K562 (cell line): ENCODE results near the gene ALDH1A3. TPM values are rescaled to one million over a fixed set of nuclear protein-coding genes. Genes with fewer than 3 reads are reported as not detected.

ENCODE experiments used
- ATAC-seq: fragments of 200-7000 bp; cut with Tn5 transposase; 3 replicates; pipeline ENCODE4 v1.9.1; 2020; ENCODE audit warnings: moderate library complexity
- BruUV-seq: library from RNA; stranded (reverse); fragments of 400-500 nt; replicated peaks from 2 replicates; lab custom pipeline; 2021; lab: Mats Ljungman, UMichigan
- CTCF ChIA-PET: fragments of 300-600 bp; formaldehyde crosslinking; extraction: SDS; loops from one replicate; lab custom pipeline; 2021; ENCODE audit warnings: low intra/inter-chr PET ratio; lab: Yijun Ruan, JAX
- POLR2A ChIA-PET: fragments of 300-600, 350-650 bp; sonication (Branson Sonifier 250); formaldehyde crosslinking; extraction: SDS; loops from one replicate; lab custom pipeline; 2021; ENCODE audit warnings: antibody characterized with exemption, inconsistent platforms; lab: Yijun Ruan, JAX
- DNase-seq, 4 experiments: peaks; one replicate each; pipeline versions ENCODE4 v3.0.0 to v3.0.0-alpha.2; 2011 to 2018; ENCODE audit warnings: low spot score in 3 of 4, mixed read lengths in 3 of 4; ENCODE audit errors: extremely low read depth in 1 of 4
- FAIRE-seq: peaks from 2 replicates; lab custom pipeline; 2011; peaks lifted over from hg19 to GRCh38; lab: Jason Lieb, UNC
- H2AFZ ChIP-seq: 2 replicates; pipeline ENCODE4 v1.6.0; 2011; ENCODE audit warnings: low read depth, low read length, control low read depth, inconsistent platforms
- H3K27ac ChIP-seq: fragments of 200-600 bp; 3 replicates; pipeline ENCODE4 v1.8.0; 2011; ENCODE audit warnings: low read depth, mild to moderate bottlenecking, control low read depth, inconsistent platforms, low read length, moderate library complexity, mixed read lengths; ENCODE audit errors: extremely low read depth
- H3K27me3 ChIP-seq, 2 experiments: fragments of 300-600 bp in 1 of 2; 2 replicates in 1 of 2; 3 replicates in 1 of 2; pipeline versions ENCODE4 v1.6.0 to v1.8.0; 2011; ENCODE audit warnings: inconsistent platforms in 2 of 2, low read length in 2 of 2, mild to moderate bottlenecking in 1 of 2, mixed read lengths in 1 of 2, moderate library complexity in 1 of 2; ENCODE audit not compliant: control insufficient read depth in 2 of 2, insufficient read depth in 2 of 2
- H3K36me3 ChIP-seq: fragments of 300-600 bp; 3 replicates; pipeline ENCODE4 v1.8.0; 2011; ENCODE audit warnings: mild to moderate bottlenecking, low read length, inconsistent platforms; ENCODE audit not compliant: control insufficient read depth, insufficient read depth
- H3K4me1 ChIP-seq, 2 experiments: fragments of 200-600 bp in 1 of 2; replicated peaks in 1 of 2; 2 replicates in 1 of 2; 3 replicates in 1 of 2; pipeline versions ENCODE4 v1.5.1 to v1.8.0; 2011; ENCODE audit warnings: inconsistent platforms in 2 of 2, low read length in 2 of 2, mild to moderate bottlenecking in 1 of 2, mixed read lengths in 1 of 2, moderate library complexity in 1 of 2; ENCODE audit not compliant: control insufficient read depth in 2 of 2, insufficient read depth in 2 of 2
- H3K4me2 ChIP-seq: 2 replicates; pipeline ENCODE4 v1.6.1; 2011; ENCODE audit warnings: low read length, control low read depth, inconsistent platforms, mixed read lengths; ENCODE audit not compliant: insufficient read depth
- H3K4me3 ChIP-seq: fragments of 200-600 bp; sonication (generic), shearing (Covaris generic); 2 replicates; pipeline ENCODE4 v1.5.1; 2016; ENCODE audit warnings: control low read depth, inconsistent platforms
- H3K79me2 ChIP-seq: fragments of 200-600 bp; 3 replicates; pipeline ENCODE4 v1.8.0; 2011; ENCODE audit warnings: low read length, inconsistent platforms; ENCODE audit not compliant: control insufficient read depth, insufficient read depth
- H3K9ac ChIP-seq, 2 experiments: 2 replicates each; pipeline versions ENCODE4 v1.6.0 to v1.6.1; 2011; ENCODE audit warnings: low read depth in 2 of 2, low read length in 2 of 2, control low read depth in 1 of 2, inconsistent platforms in 1 of 2, mild to moderate bottlenecking in 1 of 2, mixed read lengths in 1 of 2; ENCODE audit not compliant: insufficient read depth in 1 of 2
- H3K9me1 ChIP-seq: one replicate; pipeline ENCODE4 v1.6.0; 2011; ENCODE audit warnings: inconsistent platforms, mild to moderate bottlenecking, low read length, moderate library complexity; ENCODE audit not compliant: control insufficient read depth, insufficient read depth
- H3K9me3 ChIP-seq: replicated peaks from 2 replicates; pipeline ENCODE4 v1.5.1; 2011; ENCODE audit warnings: low read depth, low read length, inconsistent platforms; ENCODE audit not compliant: control insufficient read depth, insufficient read depth
- H4K20me1 ChIP-seq: replicated peaks from 2 replicates; pipeline ENCODE4 v1.6.1; 2011; ENCODE audit warnings: low read length, inconsistent platforms, mixed read lengths; ENCODE audit not compliant: control insufficient read depth, insufficient read depth
- ASH1L ChIP-seq: fragments of 450-650 bp; IDR thresholded peaks from 2 replicates; pipeline ENCODE4 v1.6.1; 2018; ENCODE audit warnings: borderline replicate concordance, mild to moderate bottlenecking, low read depth; ENCODE audit not compliant: partially characterized antibody
- BCL6 ChIP-seq: fragments of 250-450 bp; sonication (Bioruptor Pico); IDR thresholded peaks from 2 replicates; pipeline ENCODE4 v1.4.0; 2020
- BHLHE40 ChIP-seq: IDR thresholded peaks from 2 replicates; pipeline ENCODE4 v1.6.1; 2011; ENCODE audit warnings: low read length, improper control_type of control experiment
- ELF2 ChIP-seq: fragments of 250-450 bp; sonication (Bioruptor Pico); IDR thresholded peaks from 2 replicates; pipeline ENCODE4 v1.5.0; 2021; ENCODE audit warnings: mild to moderate bottlenecking
- FOXJ2 ChIP-seq: fragments of 200-800 bp; sonication (Bioruptor generic); IDR thresholded peaks from 2 replicates; pipeline ENCODE4 v1.6.1; 2016; ENCODE audit warnings: missing genetic modification characterization, missing compliant biosample characterization
- HDAC6 ChIP-seq: IDR thresholded peaks from 2 replicates; pipeline ENCODE4 v1.6.1; 2012; ENCODE audit warnings: low read depth, mild to moderate bottlenecking, control low read depth, inconsistent platforms, low read length, moderate library complexity
- NFXL1 ChIP-seq: fragments of 450-650 bp; formaldehyde crosslinking; IDR thresholded peaks from 2 replicates; pipeline ENCODE4 v1.4.0; 2021; ENCODE audit warnings: mild to moderate bottlenecking
- PHF20 ChIP-seq: fragments of 450-650 bp; IDR thresholded peaks from 2 replicates; pipeline ENCODE4 v1.6.1; 2018; ENCODE audit not compliant: partially characterized antibody
- POLR3G ChIP-seq: IDR thresholded peaks from 2 replicates; pipeline ENCODE4 v1.6.1; 2011; ENCODE audit not compliant: insufficient read length, insufficient replicate concordance; ENCODE audit errors: extremely low read depth
- TAF7 ChIP-seq: fragments of 450-650 bp; IDR thresholded peaks from 2 replicates; pipeline ENCODE4 v1.6.1; 2016; ENCODE audit warnings: missing genetic modification characterization, missing compliant biosample characterization
- TARDBP ChIP-seq: fragments of 450-650 bp; IDR thresholded peaks from 2 replicates; pipeline ENCODE4 v1.6.1; 2016
- TBP ChIP-seq: optimal IDR thresholded peaks from 2 replicates; pipeline ENCODE3; 2011; ENCODE audit warnings: low read depth, low read length, improper control_type of control experiment
- TEAD2 ChIP-seq: fragments of 450-650 bp; IDR thresholded peaks from 2 replicates; pipeline ENCODE4 v1.6.1; 2016; ENCODE audit warnings: missing genetic modification characterization, control low read depth, missing compliant biosample characterization
- ZNF12 ChIP-seq: sonication (generic); formaldehyde crosslinking; IDR thresholded peaks from 2 replicates; pipeline ENCODE4 v1.4.0; 2020; ENCODE audit warnings: mild to moderate bottlenecking, missing genetic modification reagents
- ZNF76 ChIP-seq: fragments of 250-450 bp; sonication (Bioruptor Pico); IDR thresholded peaks from 2 replicates; pipeline ENCODE4 v1.4.0; 2020; ENCODE audit warnings: mild to moderate bottlenecking, moderate library complexity, borderline replicate concordance
- WGBS: fragments of 100-300 bp; shearing (Covaris generic); methylation state at CpG from one replicate; pipeline ENCODE4 v1.1.6; 2016; ENCODE audit warnings: low coverage, mixed read lengths; ENCODE audit not compliant: insufficient coverage; ENCODE audit errors: missing lambda C conversion rate; 5-methylcytosine and 5-hydroxymethylcytosine counted together
- in situ Hi-C: fragments of 300-500 bp; cut with MboI; formaldehyde crosslinking; loops from 4 replicates; pipeline ENCODE4 v1.15.0; 2018; ENCODE audit warnings: inconsistent platforms, mixed read lengths
- intact Hi-C: fragments of 100-400 bp; cut with micrococcal nuclease; formaldehyde crosslinking; loops from 2 replicates; pipeline ENCODE4 v1.14.2; 2022
- polyA plus RNA-seq, 8 experiments: library from polyadenylated mRNA; depleted of rRNA in 4 of 8; stranded (reverse) in 5 of 8; unstranded in 3 of 8; fragments of >200 nt; fragmentation: Nextera tagmentation in 2 of 8; fragmentation: Illumina TruSeq in 1 of 8; extraction: Ambion mirVana in 2 of 8; extraction: Trizol in 1 of 8; gene quantifications; 2 replicates each; pipeline versions ENCODE4 v1.2.1 to v1.2.3, GENCODE V29; 2011 to 2014; ENCODE audit warnings: inconsistent platforms in 1 of 8, missing spikeins in 1 of 8
- total RNA-seq, 7 experiments: library from RNA; depleted of rRNA in 6 of 7; stranded (reverse); fragments of >200 nt in 6 of 7; fragmentation: Illumina TruSeq in 2 of 7; extraction: Trizol in 2 of 7; gene quantifications; 2 replicates each; pipeline versions ENCODE4 v1.2.1 to v1.2.3, GENCODE V29; 2011 to 2021; ENCODE audit warnings: low replicate concordance in 1 of 7
- TF ChIP-seq, protein P1 (sequence below): fragments of 200-400 bp; formaldehyde crosslinking; IDR thresholded peaks from 2 replicates; pipeline ENCODE4 v1.6.1; 2017; ENCODE audit warnings: mild to moderate bottlenecking, low read depth, low read length, moderate library complexity
- TF ChIP-seq, protein P2 (sequence below): fragments of 450-650 bp; IDR thresholded peaks from 2 replicates; pipeline ENCODE4 v1.6.1; 2014; ENCODE audit warnings: low read depth, mild to moderate bottlenecking, moderate library complexity, borderline replicate concordance
- TF ChIP-seq, protein P3 (sequence below): IDR thresholded peaks from 3 replicates; pipeline ENCODE4 v1.6.1; 2011; ENCODE audit warnings: borderline replicate concordance, mild to moderate bottlenecking; ENCODE audit not compliant: insufficient read length, insufficient read depth
- TF ChIP-seq, protein P4 (sequence below): fragments of 450-650 bp; formaldehyde crosslinking; IDR thresholded peaks from 2 replicates; pipeline ENCODE4 v1.4.0; 2022; ENCODE audit warnings: mild to moderate bottlenecking, moderate library complexity

The ALDH1A3 gene
- total and polyA plus RNA-seq, 9 of the 15 experiments (the other 6 are each of a cell fraction or from before 2014, with no cell fraction given), result 0.38 TPM; not detected in 8

DNA sequence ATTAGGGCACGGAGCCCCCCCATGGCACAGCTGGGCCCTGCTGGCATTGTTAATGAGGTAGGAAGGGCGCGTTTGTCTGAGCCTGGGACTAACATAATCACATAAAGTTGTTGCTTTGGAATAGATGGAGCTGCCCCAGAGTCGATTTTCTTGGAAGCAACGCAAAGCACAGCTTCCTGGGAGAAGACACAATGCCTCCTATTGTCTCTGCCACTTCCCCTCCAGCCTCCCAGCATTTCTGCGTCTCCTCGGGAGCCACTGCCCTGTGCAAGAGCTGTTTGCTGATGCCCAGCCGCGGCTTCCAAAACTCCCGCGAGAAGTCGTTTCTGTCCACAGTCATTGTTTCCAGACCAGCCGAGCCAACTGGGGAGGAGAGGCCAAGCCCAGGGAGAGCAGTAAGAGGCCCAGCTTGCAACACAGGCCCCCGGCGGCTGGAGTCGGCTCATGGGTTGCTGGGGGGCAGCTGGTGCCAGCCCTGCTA, 18.1 kb upstream of the ALDH1A3 start:
- H3K4me3 ChIP-seq, result no peak overlapping the region
- FAIRE-seq (no peak), ATAC-seq (no peak), DNase-seq (no peak)
- in situ Hi-C loops (no loop called here), intact Hi-C loops (no loop called here)
- no peak overlapping the region for H3K9ac ChIP-seq
- no peak overlapping the region for H3K4me2 ChIP-seq
- no TSS peak for BruUV-seq
- H3K79me2 ChIP-seq, result no peaks in the 10 kb centered on the region
- no peak overlapping the region for H2AFZ ChIP-seq
- H3K9me3 ChIP-seq, result no peaks in the 10 kb centered on the region
- 1% methylated on average over 14 of the region's 16 CpGs for WGBS
- H3K9me1 ChIP-seq, result no peaks in the 10 kb centered on the region
- no peak overlapping the region for H3K27ac ChIP-seq
- peaks cover 9 to 47% of the 10 kb centered on the region in 2 experiments; a peak in 3 of 5 replicates for H3K27me3 ChIP-seq
- H3K4me1 ChIP-seq, result no peaks in the 10 kb centered on the region; a peak in 1 of 5 replicates
- H4K20me1 ChIP-seq, result no peaks in the 10 kb centered on the region
- TF ChIP-seq, protein P1, sequence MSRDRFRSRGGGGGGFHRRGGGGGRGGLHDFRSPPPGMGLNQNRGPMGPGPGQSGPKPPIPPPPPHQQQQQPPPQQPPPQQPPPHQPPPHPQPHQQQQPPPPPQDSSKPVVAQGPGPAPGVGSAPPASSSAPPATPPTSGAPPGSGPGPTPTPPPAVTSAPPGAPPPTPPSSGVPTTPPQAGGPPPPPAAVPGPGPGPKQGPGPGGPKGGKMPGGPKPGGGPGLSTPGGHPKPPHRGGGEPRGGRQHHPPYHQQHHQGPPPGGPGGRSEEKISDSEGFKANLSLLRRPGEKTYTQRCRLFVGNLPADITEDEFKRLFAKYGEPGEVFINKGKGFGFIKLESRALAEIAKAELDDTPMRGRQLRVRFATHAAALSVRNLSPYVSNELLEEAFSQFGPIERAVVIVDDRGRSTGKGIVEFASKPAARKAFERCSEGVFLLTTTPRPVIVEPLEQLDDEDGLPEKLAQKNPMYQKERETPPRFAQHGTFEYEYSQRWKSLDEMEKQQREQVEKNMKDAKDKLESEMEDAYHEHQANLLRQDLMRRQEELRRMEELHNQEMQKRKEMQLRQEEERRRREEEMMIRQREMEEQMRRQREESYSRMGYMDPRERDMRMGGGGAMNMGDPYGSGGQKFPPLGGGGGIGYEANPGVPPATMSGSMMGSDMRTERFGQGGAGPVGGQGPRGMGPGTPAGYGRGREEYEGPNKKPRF, result no peak
- TF ChIP-seq ZNF76 (CRISPR knock-in tag) (no peak), TAF7 (tag) (no peak), ASH1L (no peak), ZNF12 (CRISPR knock-in tag) (no peak), POLR3G (no peak), NFXL1 (CRISPR knock-in tag) (no peak), BHLHE40 (no peak), TARDBP (no peak), ELF2 (no peak), HDAC6 (no peak), TBP (no peak), TEAD2 (no peak), BCL6 (CRISPR knock-in tag) (no peak), FOXJ2 (tag) (no peak), PHF20 (no peak)
- TF ChIP-seq, protein P2, sequence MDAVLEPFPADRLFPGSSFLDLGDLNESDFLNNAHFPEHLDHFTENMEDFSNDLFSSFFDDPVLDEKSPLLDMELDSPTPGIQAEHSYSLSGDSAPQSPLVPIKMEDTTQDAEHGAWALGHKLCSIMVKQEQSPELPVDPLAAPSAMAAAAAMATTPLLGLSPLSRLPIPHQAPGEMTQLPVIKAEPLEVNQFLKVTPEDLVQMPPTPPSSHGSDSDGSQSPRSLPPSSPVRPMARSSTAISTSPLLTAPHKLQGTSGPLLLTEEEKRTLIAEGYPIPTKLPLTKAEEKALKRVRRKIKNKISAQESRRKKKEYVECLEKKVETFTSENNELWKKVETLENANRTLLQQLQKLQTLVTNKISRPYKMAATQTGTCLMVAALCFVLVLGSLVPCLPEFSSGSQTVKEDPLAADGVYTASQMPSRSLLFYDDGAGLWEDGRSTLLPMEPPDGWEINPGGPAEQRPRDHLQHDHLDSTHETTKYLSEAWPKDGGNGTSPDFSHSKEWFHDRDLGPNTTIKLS, result no peak
- TF ChIP-seq, protein P3, sequence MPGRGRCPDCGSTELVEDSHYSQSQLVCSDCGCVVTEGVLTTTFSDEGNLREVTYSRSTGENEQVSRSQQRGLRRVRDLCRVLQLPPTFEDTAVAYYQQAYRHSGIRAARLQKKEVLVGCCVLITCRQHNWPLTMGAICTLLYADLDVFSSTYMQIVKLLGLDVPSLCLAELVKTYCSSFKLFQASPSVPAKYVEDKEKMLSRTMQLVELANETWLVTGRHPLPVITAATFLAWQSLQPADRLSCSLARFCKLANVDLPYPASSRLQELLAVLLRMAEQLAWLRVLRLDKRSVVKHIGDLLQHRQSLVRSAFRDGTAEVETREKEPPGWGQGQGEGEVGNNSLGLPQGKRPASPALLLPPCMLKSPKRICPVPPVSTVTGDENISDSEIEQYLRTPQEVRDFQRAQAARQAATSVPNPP, result no peak
- TF ChIP-seq, protein P4, sequence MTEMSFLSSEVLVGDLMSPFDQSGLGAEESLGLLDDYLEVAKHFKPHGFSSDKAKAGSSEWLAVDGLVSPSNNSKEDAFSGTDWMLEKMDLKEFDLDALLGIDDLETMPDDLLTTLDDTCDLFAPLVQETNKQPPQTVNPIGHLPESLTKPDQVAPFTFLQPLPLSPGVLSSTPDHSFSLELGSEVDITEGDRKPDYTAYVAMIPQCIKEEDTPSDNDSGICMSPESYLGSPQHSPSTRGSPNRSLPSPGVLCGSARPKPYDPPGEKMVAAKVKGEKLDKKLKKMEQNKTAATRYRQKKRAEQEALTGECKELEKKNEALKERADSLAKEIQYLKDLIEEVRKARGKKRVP (CRISPR knock-in tag), result no peak
- ChIA-PET CTCF (no interaction called here), POLR2A (interaction anchor here (0.6 kb wide), 1 partner anchor 885 kb away, joined by 3 read pairs; no protein-coding TSS in a partner anchor)
- no peaks in the 10 kb centered on the region for H3K36me3 ChIP-seq
